GM12801 (cell line): ENCODE measurements around the gene SIRT7.

ENCODE experiments used
- TF ChIP-seq, protein P1 (sequence below): IDR thresholded peaks from one replicate; pipeline ENCODE4 v1.5.1; 2011; ENCODE audit warnings: control low read depth; ENCODE audit not compliant: insufficient read length; ENCODE audit errors: extremely low read depth

Gene SIRT7

DNA sequence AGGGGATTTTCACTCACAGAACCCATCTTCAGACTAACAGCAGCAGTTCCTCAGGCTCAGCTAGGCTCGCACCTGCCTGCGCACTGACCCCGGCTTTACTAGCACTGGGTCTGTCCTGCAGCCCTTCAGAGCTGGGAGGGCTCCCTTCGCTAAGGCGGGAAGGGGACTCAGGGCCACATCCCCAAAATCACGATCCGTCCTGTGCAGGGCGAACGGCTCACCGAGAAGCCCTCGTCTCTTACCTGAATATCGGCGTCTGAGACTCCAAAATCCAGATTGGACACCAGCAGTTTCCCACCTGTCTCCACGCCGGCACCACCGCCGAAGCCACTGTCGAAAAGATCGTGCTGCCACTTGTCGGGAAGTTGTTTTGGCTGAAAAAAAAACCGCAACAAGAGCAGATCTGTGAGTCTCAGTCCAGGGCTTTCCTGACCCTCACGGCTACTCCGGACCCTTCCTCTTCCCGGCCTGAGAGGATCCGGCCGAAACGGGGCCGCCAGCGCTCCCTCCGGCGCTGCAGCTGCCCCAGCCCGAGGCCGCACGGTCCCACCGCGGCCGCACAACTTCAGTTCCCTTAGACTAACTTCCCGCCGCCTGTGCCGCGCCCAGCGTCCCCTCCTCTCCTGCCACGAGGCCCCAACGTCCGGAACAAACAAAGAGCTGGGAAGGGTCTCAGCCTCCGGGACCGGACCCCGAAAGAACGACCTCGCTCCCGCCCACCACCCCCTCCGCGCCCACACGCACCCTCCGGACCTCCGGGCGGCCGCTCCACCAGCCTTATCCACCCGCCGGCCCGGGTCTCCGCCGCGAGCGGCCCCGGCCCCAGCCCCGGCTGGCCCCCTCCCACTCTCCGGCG lies 27.3 kb downstream of the SIRT7 start:
- TF ChIP-seq, protein P1, sequence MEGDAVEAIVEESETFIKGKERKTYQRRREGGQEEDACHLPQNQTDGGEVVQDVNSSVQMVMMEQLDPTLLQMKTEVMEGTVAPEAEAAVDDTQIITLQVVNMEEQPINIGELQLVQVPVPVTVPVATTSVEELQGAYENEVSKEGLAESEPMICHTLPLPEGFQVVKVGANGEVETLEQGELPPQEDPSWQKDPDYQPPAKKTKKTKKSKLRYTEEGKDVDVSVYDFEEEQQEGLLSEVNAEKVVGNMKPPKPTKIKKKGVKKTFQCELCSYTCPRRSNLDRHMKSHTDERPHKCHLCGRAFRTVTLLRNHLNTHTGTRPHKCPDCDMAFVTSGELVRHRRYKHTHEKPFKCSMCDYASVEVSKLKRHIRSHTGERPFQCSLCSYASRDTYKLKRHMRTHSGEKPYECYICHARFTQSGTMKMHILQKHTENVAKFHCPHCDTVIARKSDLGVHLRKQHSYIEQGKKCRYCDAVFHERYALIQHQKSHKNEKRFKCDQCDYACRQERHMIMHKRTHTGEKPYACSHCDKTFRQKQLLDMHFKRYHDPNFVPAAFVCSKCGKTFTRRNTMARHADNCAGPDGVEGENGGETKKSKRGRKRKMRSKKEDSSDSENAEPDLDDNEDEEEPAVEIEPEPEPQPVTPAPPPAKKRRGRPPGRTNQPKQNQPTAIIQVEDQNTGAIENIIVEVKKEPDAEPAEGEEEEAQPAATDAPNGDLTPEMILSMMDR = no peak

DNA sequence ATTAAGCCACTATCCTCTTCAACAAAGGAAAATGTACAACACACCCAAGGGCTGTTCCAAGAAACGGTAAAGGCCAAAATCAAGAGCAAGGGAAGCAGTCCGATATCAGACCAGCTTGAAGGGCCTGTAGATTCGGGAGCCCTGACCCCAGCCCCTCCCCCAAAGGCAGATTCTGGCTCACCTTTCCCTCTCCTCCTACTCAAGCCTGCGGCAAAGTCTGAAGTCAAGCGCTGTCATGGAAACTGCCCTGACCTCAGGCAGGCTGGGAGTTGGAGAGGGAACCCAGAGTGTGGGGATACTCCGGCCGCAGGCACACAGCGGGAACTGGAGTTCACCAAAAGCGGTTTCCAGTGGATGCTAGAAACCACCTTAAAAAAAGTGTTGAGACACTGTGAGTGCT lies 28.4 kb downstream of the SIRT7 start:
- TF ChIP-seq, protein P1 = no peak

DNA sequence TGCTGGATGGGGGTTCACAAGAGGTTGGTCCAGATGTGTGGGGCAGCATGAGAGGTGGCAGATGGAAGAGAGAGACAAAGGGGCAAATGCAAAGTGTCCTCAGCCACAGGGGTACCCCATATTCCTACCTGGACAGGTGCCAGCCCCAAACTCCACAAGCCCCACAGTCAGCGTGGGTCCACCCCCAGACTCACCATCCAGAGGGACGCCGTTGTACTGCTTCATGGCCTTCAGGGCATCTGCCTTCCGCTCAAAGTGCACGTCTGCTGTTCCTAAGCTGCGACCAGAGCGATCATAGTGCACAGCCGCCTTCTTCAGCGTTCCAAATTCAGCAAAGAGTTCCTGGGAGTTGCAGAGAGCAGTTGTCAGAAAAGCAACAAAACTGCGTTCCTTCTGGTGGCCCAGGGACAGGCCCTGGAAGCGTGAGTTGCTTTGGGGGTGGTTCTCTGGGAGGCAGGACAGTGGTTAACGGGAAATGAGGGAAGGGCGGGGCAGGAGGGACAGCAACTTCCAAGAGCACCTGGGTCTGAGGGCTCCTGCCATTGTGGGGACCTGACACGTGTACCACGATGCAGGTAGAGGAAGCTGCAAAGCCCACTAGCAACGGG lies 28.9 kb downstream of the SIRT7 start:
- TF ChIP-seq, protein P1 = no peak

DNA sequence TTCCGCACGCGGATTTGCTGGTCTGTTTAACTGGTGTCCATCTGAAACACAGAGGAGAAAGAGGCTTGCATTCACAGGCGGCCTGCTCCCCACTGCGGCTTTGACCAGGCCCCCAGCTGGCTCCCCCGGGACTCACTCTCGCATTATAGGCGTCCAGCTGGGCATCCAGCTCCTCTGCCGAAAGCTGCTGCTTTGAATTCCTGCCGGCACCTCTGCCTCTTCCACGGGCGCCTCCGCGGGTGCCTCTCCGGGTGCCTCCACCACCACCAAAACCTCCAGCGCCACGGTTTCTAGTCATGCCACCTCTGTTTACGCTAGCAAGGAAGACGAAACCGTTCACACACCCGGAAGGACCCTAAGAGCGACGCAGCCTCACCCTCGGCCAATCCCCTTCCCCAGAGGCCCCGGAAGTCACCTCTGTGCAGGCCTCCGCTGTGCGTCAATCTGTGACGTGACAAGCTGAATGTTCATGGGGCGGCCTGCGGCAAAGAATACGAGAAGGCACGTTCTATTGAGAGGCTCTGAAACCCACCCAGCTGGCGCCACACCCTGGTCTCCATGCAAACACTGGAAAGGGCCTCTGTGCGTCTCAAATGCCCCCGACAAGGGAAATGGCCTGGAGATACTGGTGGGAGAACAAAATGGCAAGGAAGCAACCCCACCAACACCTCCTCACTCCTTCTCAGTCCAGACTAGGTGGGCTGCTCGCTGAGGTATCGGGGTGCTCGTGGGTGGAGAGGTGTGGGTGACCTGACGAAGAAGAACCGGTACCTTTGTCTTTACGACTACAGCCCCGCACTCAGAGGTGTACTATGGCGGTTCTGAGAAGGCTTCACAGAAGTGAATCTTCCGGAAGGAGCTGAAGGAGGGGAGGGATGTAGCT lies 29.6 kb downstream of the SIRT7 start:
- TF ChIP-seq, protein P1 = no peak

DNA sequence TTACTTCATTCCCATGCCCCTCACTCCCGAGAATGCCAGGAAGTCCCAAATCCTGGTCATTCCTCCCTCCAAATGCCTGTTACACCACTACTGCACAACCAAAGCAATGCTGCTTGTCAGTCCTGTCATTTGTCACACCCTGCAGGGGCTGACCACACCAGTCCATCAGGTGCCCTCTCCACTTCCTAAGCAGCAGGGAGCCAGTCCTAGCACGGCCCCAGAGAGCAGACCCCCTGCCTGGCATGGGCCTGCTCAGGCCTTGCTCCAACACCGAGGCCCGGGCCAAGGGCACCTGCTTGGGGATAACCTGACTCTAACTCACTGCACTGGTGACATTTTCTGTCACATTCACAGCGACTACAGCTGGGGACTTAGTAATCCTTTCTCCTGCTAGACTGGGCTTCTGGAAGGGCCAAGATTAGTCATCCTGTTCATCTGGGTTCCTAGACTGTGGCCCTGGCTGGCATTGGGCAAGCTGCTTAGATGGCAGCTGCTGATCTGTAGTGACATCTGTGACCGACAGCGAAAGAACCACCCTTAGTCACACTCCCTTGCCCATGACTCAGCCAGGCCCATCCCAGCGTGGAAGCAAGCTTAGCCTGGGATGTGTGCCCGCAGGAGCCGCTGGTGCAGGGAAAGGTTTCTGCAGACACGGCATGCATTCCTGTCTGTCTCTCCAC lies 32.0 kb downstream of the SIRT7 start:
- TF ChIP-seq, protein P1 = no peak

DNA sequence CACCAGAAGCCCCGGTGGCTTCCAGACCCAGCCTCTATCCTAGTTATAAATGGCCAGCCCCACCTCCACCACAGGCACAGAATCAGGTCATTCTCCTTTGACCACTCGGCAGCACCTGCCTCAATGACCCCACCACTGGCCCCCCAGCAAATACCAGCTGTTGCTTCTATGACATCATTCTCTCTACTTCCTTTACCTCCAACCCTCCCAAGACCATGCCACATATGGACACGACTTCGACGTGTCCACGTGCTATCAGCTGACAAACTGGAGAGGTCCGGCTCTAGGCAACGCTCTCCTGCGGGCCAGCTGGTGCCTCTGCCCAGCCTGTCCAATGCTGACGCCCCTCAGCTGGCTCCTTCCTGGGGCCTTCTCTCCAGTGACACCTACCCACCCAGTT lies 32.5 kb downstream of the SIRT7 start:
- TF ChIP-seq, protein P1 = no peak
